Spleen (tissue), 7 donors: ENCODE data around the gene NAA16.

Experiments
- CTCF ChIP-seq, 11 experiments: fragments of 200-600 bp in 7 of 11; fragments of 450-650 bp in 4 of 11; sonication (generic) in 4 of 11; IDR thresholded peaks in 8 of 11; conservative IDR thresholded peaks in 3 of 11; 1 replicate in 7 of 11; 2 replicates in 4 of 11; pipeline versions ENCODE4 v1.4.0 to v1.8.0; 2016 to 2021; ENCODE audit warnings: antibody characterized with exemption in 11 of 11, inconsistent platforms in 4 of 11, mild to moderate bottlenecking in 1 of 11
- POLR2A ChIP-seq, 3 donors: fragments of 450-650 bp; IDR thresholded peaks; one replicate each; pipeline ENCODE4 v1.5.1; 2017; ENCODE audit warnings: antibody characterized with exemption in 3 of 3, mild to moderate bottlenecking in 1 of 3
- POLR2AphosphoS5 ChIP-seq, 3 donors: sonication (generic); formaldehyde crosslinking; IDR thresholded peaks; one replicate each; pipeline ENCODE4 v1.5.1; 2017; ENCODE audit warnings: antibody characterized with exemption in 3 of 3
- donor health status: DM: no; HTN: no; CAD: no; lungs with moderate emphysema.
- donor health status: DM: no; HTN: no; CAD: no.
- donor health status: DM: no; HTN: no; CAD: no.

- TF ChIP-seq CTCF (IDR thresholded peaks at IDR 0.05 in 8 of 11, conservative IDR thresholded peaks at IDR 0.05 in 3 of 11) (peak in 2 of 11 experiments; percentile 11 to 18), POLR2A (IDR thresholded peaks at IDR 0.05) (peak in 2 of 3 donors; percentile 6 to 28), POLR2AphosphoS5 (IDR thresholded peaks at IDR 0.05) (peak; percentile 93 to 96 (median 94))
Observed at GRCh38 chr13:41310963-41311405, at the start of gene NAA16.
